GM20431 (cell line): ENCODE results near the gene CENPN.

Experiments
- in situ Hi-C: fragments of 300-500 bp; cut with MseI, MboI; formaldehyde crosslinking; loops from one replicate; pipeline ENCODE4 v1.15.0; 2020; ENCODE audit warnings: low sequenced_read_pairs; ENCODE audit not compliant: unreplicated experiment

Gene CENPN

DNA sequence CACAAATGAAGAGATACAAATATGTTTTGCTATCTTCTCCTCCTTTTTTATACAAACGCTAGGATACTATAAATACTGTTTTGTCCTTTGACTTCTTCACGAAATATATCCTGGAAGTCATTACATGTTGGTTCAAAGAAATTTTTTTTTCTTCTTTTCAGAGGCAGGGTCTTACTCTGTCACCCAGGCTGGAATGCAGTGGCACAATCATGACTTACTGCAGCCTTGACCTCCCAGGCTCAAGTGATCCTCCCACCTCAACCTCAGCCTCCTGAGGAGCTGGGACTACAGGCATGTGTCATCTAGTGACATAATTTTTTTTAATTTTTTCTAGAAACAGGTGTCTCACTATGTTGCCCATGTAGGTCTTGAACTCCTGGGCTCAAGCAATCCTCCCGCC lies 16.4 kb upstream of the CENPN start:
- in situ Hi-C loops: no loop called here

GRCh38 chr16:80990978-80991377 lies 16.0 kb upstream of the CENPN start:
- in situ Hi-C loops: no loop called here

GRCh38 chr16:80991792-80992430 lies 15.1 kb upstream of the CENPN start:
- in situ Hi-C loops: no loop called here

DNA sequence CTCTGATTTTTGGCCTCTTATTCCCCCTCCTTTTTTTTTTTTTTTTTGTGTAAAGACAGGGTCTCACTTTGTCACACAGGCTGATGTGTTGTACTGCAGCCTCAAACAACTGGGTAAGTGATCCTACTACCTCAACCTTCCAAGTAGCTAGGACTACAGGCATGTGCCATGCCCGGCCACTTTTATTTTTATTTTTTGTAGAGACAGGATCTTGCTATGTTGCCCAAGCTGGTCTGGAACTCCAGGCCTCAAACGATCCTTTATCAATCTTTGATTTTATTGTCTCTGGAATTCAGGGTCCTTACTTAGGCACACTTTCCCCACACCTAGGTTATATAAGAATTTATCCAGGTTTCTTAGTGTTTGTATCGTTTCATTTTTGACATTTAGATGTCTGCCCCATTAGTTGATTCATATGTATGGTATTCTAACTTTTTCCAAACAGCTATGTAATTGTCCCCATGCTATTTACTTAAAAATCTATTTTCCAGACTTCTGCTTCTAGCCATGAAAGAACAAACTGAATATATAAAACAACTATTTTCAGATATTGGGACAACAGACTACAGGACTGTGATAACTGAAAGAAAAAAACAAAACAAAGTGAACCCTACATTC lies 14.2 kb upstream of the CENPN start:
- in situ Hi-C loops: no loop called here

GRCh38 chr16:80993307-80993706 lies 13.7 kb upstream of the CENPN start:
- in situ Hi-C loops: no loop called here

- in situ Hi-C loops: no loop called here
These were observed 13.2 kb upstream of the CENPN start for GRCh38 chr16:80993834-80994233.

DNA sequence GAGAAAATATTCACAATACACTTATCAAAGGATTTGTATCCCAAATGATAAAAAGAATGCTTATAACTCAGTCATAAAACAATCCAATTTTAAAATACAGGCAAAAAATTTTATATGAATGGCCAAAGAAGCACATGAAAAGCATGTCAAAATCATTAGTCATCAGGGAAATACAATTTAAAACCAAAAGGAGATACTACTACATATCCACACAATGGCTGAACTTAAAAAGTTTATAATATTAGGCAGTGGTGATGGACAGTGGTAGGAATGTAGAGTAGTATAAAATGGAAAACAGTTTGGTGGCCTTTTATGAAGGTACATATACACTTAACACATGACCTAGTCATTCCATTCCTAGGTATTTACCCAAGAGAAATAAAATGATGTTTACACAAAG lies 12.6 kb upstream of the CENPN start:
- in situ Hi-C loops: no loop called here

DNA sequence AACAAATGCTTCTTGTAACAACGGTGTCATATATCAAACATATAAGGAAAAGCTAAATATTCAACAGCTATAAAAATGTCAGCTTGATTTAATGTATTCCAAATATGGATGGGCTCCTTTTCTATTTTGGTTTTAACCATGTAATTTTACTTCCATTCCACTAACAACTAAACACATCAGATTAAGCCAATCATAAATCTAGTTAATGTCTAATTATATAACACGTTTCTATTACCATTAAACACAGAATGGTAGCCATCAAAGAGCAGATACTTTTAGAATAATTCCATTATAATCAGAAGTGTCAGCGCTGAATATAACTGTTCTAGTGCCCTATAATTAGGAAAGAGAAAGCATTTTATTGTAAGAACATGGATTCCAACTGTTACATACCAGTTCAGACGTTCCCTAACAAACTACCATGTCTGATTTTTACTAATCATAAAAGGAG lies 10.3 kb upstream of the CENPN start:
- in situ Hi-C loops: no loop called here

DNA sequence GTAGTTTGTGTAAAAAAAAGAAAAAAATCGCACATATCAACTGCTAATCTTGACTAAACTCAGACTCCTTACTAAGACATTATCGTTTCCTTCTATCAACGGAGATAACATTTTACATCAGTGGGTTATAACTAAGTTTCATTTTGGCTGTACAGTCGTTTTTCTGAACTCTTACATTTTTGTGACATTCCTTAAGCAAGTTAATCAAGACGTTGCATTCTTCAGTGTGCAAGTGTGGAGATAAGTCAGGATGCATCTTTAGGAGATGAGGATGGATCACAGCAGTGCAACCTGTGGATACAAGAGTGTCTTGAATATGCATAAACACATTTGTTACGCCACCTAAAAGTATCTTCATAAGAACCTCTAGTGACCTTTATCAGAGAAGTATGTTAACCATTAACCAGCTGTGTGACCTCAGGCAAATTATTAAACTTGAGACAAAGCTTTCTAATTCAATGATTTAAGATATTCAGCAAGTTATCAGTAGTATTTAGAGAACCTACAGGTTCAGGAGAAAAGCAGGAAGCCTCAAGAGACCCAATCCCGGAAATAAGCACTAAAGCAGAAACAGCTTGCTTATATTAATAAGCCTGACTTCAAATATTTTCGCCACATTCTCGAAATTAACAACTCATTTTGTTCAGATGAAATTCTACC lies 9.7 kb upstream of the CENPN start:
- in situ Hi-C loops: no loop called here

- in situ Hi-C loops: no loop called here
These were observed 8.9 kb upstream of the CENPN start for GRCh38 chr16:80997964-80998620.

DNA sequence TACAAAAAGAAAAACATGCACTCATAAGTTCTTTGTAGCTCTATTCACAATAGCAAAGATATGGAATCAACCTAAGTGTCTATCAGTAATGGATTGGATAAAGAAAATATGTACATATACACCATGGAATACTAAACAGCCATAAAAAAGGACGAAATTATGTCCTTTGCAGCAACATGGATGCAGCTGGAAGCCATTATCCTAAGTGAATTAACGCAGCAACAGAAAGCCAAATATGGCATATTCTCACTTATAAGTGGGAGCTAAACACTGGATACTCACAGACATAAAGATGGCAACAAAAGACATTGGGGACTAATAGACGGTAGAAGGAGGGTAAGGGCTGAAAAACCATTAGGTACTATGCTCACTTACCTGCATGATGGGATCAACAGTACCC lies 6.1 kb upstream of the CENPN start:
- in situ Hi-C loops: no loop called here

GRCh38 chr16:81001330-81001729 lies 5.7 kb upstream of the CENPN start:
- in situ Hi-C loops: no loop called here

DNA sequence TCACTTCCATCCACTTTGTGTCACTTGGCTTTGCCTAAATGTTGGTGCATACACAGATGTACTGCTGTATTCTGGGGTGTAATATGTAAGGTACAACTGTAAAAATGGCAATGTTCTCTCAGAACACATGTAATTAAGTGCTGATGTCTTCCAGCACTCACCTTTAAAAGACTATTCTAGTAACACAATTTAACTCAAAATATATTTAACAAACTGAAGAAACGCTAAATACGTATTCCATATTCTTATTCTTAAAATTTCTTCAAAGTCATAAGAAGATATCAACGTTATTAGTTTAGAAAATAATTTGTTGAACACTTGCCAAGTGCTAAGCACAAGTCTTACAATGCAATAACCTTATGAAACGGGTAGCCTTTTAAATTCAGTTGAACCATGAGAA lies 4.0 kb upstream of the CENPN start:
- in situ Hi-C loops: no loop called here

DNA sequence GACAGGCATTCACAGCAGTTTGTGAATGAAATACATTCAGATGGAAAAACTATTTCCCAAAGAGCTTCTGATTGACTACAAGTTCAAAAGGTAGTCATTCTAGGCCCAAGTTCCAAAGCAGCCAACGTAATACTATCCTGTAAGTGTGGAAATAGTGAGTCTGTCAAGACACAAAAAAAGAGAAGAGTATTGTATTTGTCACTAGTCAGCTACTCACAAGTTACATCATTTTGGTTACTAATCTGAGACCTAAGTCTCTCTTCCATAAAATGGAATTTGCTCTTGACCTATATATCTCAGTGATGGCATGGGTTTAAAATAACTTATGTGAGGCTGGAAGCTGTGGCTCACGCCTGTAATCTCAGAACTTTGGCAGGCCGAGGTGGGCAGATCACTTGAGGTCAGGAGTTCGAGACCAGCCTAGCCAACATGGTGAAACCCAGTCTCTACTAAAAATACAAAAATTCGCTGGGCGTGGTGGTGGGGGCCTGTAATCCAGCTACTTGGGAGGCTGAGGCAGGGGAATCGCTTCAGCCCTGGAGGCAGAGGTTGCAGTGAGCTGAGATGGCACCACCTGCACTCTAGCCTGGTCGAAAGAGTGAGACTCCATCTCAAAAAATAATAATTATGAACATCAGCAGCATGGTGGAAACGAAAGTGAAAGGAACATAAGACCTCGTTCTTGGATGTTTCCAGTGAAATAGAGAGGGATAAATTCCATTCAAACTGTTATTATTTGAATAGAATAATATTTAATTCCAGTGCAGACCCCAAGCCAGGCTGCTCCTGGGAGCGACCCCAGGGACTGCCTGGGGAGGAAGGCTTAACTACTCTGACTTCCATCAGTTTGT lies 3.2 kb upstream of the CENPN start:
- in situ Hi-C loops: no loop called here

- in situ Hi-C loops: no loop called here
These were observed 2.2 kb upstream of the CENPN start for GRCh38 chr16:81004646-81005353.

GRCh38 chr16:81005610-81006161 lies 1.3 kb upstream of the CENPN start:
- in situ Hi-C loops: no loop called here

DNA sequence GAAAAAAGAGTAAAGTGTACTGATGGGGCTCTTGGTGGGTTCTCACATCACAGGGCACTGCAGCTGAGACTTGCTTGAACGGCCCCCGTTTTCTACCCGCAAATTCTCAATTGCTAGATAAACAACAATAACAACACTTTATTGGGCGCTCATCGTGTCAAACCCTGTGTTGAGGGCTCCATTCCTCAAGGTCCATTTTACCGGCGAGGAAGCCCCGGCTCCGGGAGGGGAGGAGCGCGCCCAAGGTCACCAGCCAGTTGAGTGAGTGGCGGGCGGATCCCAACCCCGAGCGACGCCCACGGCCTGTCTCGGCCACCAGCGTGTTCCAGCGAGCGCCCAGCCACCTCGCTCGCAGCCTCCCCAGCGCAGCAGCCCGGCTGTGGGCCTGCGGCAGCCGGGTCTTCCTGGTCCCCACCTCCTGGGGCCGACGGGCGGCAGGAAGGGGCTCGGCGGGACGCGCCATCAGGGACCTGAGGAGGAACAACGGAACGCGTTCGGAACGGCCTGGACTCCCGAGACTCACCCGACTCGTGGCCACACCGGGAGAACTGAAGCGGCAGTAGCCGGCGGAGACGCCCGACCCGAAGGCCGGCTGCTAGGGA lies 702 bp upstream of the CENPN start:
- in situ Hi-C loops: no loop called here

DNA sequence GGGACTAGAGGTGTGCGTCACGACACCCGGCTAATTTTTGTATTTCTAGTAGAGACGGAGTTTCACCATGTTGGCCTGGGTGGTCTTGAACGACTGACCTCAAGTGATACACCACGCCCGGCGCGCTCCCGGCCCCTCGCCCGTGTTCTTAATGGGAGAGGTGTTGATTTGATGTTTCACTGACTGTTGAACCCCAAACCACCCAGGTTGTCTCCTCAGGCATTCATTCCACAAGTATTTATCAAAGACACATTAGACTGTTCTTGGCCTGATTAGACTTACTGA lies 1.4 kb downstream of the CENPN start:
- in situ Hi-C loops: no loop called here

- in situ Hi-C loops: no loop called here
These were observed 6.0 kb downstream of the CENPN start for GRCh38 chr16:81012974-81013373.
